Keratinocyte (primary cell): ENCODE results near the gene DLL4. TPM values are rescaled to one million over a fixed set of nuclear protein-coding genes. Genes with fewer than 3 reads are reported as not detected.
A peak's percentile ranks its signal among the peaks of the same experiment; 100 is the strongest.

Experiments
- DNase-seq: peaks from one replicate; pipeline ENCODE4 v3.0.0-alpha.2; 2011; ENCODE audit warnings: low read depth, missing footprints, low spot score
- FAIRE-seq: peaks from 2 replicates; lab custom pipeline; 2011; peaks lifted over from hg19 to GRCh38; lab: Jason Lieb, UNC
- H2AFZ ChIP-seq: 2 replicates; pipeline ENCODE4 v1.6.0; 2012; ENCODE audit warnings: low read length, control low read depth, inconsistent platforms; ENCODE audit not compliant: control insufficient read depth
- H3K27ac ChIP-seq: 2 replicates; pipeline ENCODE4 v1.5.1; 2011; ENCODE audit warnings: low read length; ENCODE audit not compliant: control insufficient read depth, insufficient read depth
- H3K27me3 ChIP-seq: 3 replicates; pipeline ENCODE4 v1.6.0; 2011; ENCODE audit warnings: low read length; ENCODE audit not compliant: control insufficient read depth, insufficient read depth; ENCODE audit errors: extremely low read depth
- H3K36me3 ChIP-seq, 2 experiments: 2 replicates in 1 of 2; 3 replicates in 1 of 2; pipeline ENCODE4 v1.5.1; 2011; ENCODE audit warnings: low read length in 2 of 2, mild to moderate bottlenecking in 1 of 2; ENCODE audit not compliant: control insufficient read depth in 2 of 2, insufficient read depth in 2 of 2; ENCODE audit errors: extremely low read depth in 1 of 2
- H3K4me1 ChIP-seq: 3 replicates; pipeline ENCODE4 v1.5.1; 2011; ENCODE audit warnings: low read length; ENCODE audit not compliant: control insufficient read depth, insufficient read depth; ENCODE audit errors: extremely low read depth
- H3K4me2 ChIP-seq: 3 replicates; pipeline ENCODE4 v1.6.0; 2011; ENCODE audit warnings: low read depth, low read length; ENCODE audit not compliant: control insufficient read depth, insufficient read depth; ENCODE audit errors: extremely low read depth
- H3K4me3 ChIP-seq, 3 experiments: fragments of 200-600 bp in 1 of 3; sonication (generic) in 1 of 3; 2 replicates in 2 of 3; 3 replicates in 1 of 3; pipeline ENCODE4 v1.5.1; 2011 to 2016; ENCODE audit warnings: low read length in 3 of 3, mild to moderate bottlenecking in 3 of 3, control low read depth in 2 of 3, inconsistent platforms in 1 of 3, low read depth in 1 of 3, mixed read lengths in 1 of 3, mixed run types in 1 of 3, moderate library complexity in 1 of 3; ENCODE audit not compliant: control insufficient read depth in 2 of 3, insufficient read depth in 2 of 3; ENCODE audit errors: extremely low read depth in 1 of 3
- H3K79me2 ChIP-seq: 2 replicates; pipeline ENCODE4 v1.6.0; 2012; ENCODE audit warnings: low read length; ENCODE audit not compliant: control insufficient read depth, insufficient read depth
- H3K9ac ChIP-seq: 3 replicates; pipeline ENCODE4 v1.6.0; 2011; ENCODE audit warnings: low read length; ENCODE audit not compliant: control insufficient read depth, insufficient read depth; ENCODE audit errors: extremely low read depth
- H3K9me1 ChIP-seq: 3 replicates; pipeline ENCODE4 v1.6.0; 2011; ENCODE audit warnings: low read length; ENCODE audit not compliant: control insufficient read depth, insufficient read depth; ENCODE audit errors: extremely low read depth
- H3K9me3 ChIP-seq: 2 replicates; pipeline ENCODE4 v1.5.1; 2012; ENCODE audit warnings: low read depth, low read length; ENCODE audit not compliant: control insufficient read depth
- H4K20me1 ChIP-seq: 3 replicates; pipeline ENCODE4 v1.6.0; 2011; ENCODE audit warnings: low read length; ENCODE audit not compliant: control insufficient read depth, insufficient read depth; ENCODE audit errors: extremely low read depth
- CTCF ChIP-seq, 3 experiments: IDR thresholded peaks in 1 of 3; conservative IDR thresholded peaks in 1 of 3; optimal IDR thresholded peaks in 1 of 3; 2 replicates in 2 of 3; 3 replicates in 1 of 3; pipeline versions ENCODE3 to v1.5.1; 2011; ENCODE audit warnings: low read length in 3 of 3, mild to moderate bottlenecking in 3 of 3, moderate library complexity in 2 of 3, control low read depth in 1 of 3, inconsistent platforms in 1 of 3; ENCODE audit not compliant: insufficient read depth in 2 of 3; ENCODE audit errors: extremely low read depth in 1 of 3
- EZH2 ChIP-seq: IDR thresholded peaks from one replicate; pipeline ENCODE4 v1.6.1; 2012; ENCODE audit warnings: inconsistent platforms, mild to moderate bottlenecking, low read length, moderate library complexity
- dilution Hi-C: fragments of 300-500 bp; cut with MboI; formaldehyde crosslinking; loops from one replicate; pipeline ENCODE4 v1.7.0; 2020; ENCODE audit warnings: low sequenced_read_pairs; ENCODE audit not compliant: extremely low pct_ligation_motif_present
- polyA plus RNA-seq, 5 experiments: library from polyadenylated mRNA; depleted of rRNA in 3 of 5; stranded (reverse) in 3 of 5; stranded (forward) in 1 of 5; unstranded in 1 of 5; fragments of >200 nt; gene quantifications; 1 replicate in 1 of 5; 2 replicates in 3 of 5; 3 replicates in 1 of 5; pipeline versions ENCODE4 v1.2.1 to v1.2.3, GENCODE V29; 2011 to 2012; ENCODE audit warnings: missing spikeins in 2 of 5, low read depth in 1 of 5, low replicate concordance in 1 of 5

DLL4 gene
- polyA plus RNA-seq, 1 donor (not counting 4 experiments of a cell fraction or from before 2014, with no cell fraction given), result not detected

- no peak overlapping the region for H3K27ac ChIP-seq
- DNase-seq (no peak), FAIRE-seq (no peak)
- H3K36me3 ChIP-seq, result peaks cover 0 to 6% of the 10 kb centered on the region in 2 experiments
- H3K4me1 ChIP-seq, result peaks cover 15% of the 10 kb centered on the region
- H2AFZ ChIP-seq, result no peak overlapping the region
- no peak overlapping the region for H3K4me3 ChIP-seq
- no peaks in the 10 kb centered on the region for H3K27me3 ChIP-seq
- H3K79me2 ChIP-seq, result peaks cover 16% of the 10 kb centered on the region
- TF ChIP-seq CTCF (optimal IDR thresholded peaks at IDR 0.05 in 1 of 3, IDR thresholded peaks at IDR 0.05 in 1 of 3, conservative IDR thresholded peaks at IDR 0.05 in 1 of 3; ENCODE audit: extremely low read depth in 1 of 3, insufficient read depth in 2 of 3, low read length in 3 of 3) (peak; percentile 64 to 87 (median 79)), EZH2 (no peak)
- no peaks in the 10 kb centered on the region for H3K9me1 ChIP-seq
- dilution Hi-C loops, result no loop called here
- no peak overlapping the region for H3K4me2 ChIP-seq
- H4K20me1 ChIP-seq, result no peaks in the 10 kb centered on the region
- H3K9ac ChIP-seq, result no peak overlapping the region
- no peaks in the 10 kb centered on the region for H3K9me3 ChIP-seq
Observed at GRCh38 chr15:40891810-40892446, 37.2 kb upstream of the DLL4 start.

DNA sequence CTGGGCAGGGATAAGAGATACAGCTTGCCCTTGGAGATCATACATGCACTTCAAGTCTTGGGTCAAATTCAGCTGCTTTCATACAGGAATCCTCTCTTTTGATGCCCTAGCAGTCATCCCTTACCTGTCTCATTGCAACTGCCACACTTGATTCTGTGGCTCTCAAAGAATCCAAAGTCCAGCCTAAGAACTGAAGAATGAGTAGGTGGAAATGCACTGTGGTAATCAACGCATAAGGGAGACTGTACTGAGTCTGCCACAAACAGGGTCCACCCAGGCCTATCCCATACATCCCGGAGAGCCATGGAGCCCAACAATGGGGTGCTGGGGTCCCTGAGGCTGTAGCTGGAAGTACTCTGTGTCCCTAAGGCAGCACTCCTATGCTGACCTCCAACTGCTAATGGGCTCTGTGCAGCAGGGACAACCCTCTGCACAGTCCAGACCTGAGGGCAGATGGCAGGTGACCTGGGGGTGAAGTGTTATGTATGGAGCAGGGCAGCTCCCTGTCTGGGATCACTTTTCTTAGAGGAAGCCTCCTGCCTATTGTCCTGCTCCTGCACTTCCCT lies 36.6 kb upstream of the DLL4 start:
- peaks cover 16% of the 10 kb centered on the region for H3K79me2 ChIP-seq
- H3K36me3 ChIP-seq, result peaks cover 0 to 6% of the 10 kb centered on the region in 2 experiments
- peaks cover 15% of the 10 kb centered on the region for H3K4me1 ChIP-seq
- H3K27me3 ChIP-seq, result no peaks in the 10 kb centered on the region
- TF ChIP-seq EZH2, result no peak
- no peak for TF ChIP-seq CTCF (optimal IDR thresholded peaks at IDR 0.05 in 1 of 3, IDR thresholded peaks at IDR 0.05 in 1 of 3, conservative IDR thresholded peaks at IDR 0.05 in 1 of 3; ENCODE audit: extremely low read depth in 1 of 3, insufficient read depth in 2 of 3, low read length in 3 of 3)
- DNase-seq, result no peak
- dilution Hi-C loops, result no loop called here
- H4K20me1 ChIP-seq, result no peaks in the 10 kb centered on the region
- H3K4me2 ChIP-seq, result no peak overlapping the region
- no peak overlapping the region for H3K9ac ChIP-seq
- no peak for FAIRE-seq
- H3K4me3 ChIP-seq, result no peak overlapping the region
- no peak overlapping the region for H3K27ac ChIP-seq
- no peak overlapping the region for H2AFZ ChIP-seq
- H3K9me1 ChIP-seq, result no peaks in the 10 kb centered on the region
- H3K9me3 ChIP-seq, result no peaks in the 10 kb centered on the region
